ENCODE measurements around the gene ADRB2.

Gene ADRB2

GRCh38 chr5:148831590-148832565 lies 5.5 kb downstream of the ADRB2 start:
- no peak for DNase-seq

GRCh38 chr5:148833122-148833521 lies 6.7 kb downstream of the ADRB2 start:
- no peak for DNase-seq

- DNase-seq: no peak
These were observed 7.5 kb downstream of the ADRB2 start for GRCh38 chr5:148833925-148834324.

- DNase-seq: no peak
These were observed 8.3 kb downstream of the ADRB2 start for GRCh38 chr5:148834689-148835088.

- no peak for DNase-seq
These were observed 10.2 kb downstream of the ADRB2 start for GRCh38 chr5:148836272-148837250.

GRCh38 chr5:148837383-148837782 lies 11.0 kb downstream of the ADRB2 start:
- DNase-seq: no peak

- no peak for DNase-seq
These were observed 11.9 kb downstream of the ADRB2 start for GRCh38 chr5:148838357-148838756.

- no peak for DNase-seq
These were observed 13.5 kb downstream of the ADRB2 start for GRCh38 chr5:148839960-148840359.

GRCh38 chr5:148840531-148840930 lies 14.1 kb downstream of the ADRB2 start:
- DNase-seq: no peak

- no peak for DNase-seq
These were observed 15.1 kb downstream of the ADRB2 start for GRCh38 chr5:148841519-148841918.

GRCh38 chr5:148842161-148842560 lies 15.8 kb downstream of the ADRB2 start:
- no peak for DNase-seq

GRCh38 chr5:148843510-148844318 lies 17.3 kb downstream of the ADRB2 start:
- DNase-seq: no peak

- no peak for DNase-seq
These were observed 18.2 kb downstream of the ADRB2 start for GRCh38 chr5:148844433-148845280.

GRCh38 chr5:148846930-148847329 lies 20.5 kb downstream of the ADRB2 start:
- no peak for DNase-seq

- no peak for DNase-seq
These were observed 21.0 kb downstream of the ADRB2 start for GRCh38 chr5:148847456-148847855.

- DNase-seq: no peak
These were observed 22.1 kb downstream of the ADRB2 start for GRCh38 chr5:148848393-148849031.

- no peak for DNase-seq
These were observed 23.1 kb downstream of the ADRB2 start for GRCh38 chr5:148849461-148849860.

- no peak for DNase-seq
These were observed 24.4 kb downstream of the ADRB2 start for GRCh38 chr5:148850836-148851235.

GRCh38 chr5:148853868-148854267 lies 27.5 kb downstream of the ADRB2 start:
- no peak for DNase-seq

- DNase-seq: no peak
These were observed 29.0 kb downstream of the ADRB2 start for GRCh38 chr5:148855249-148856008.

Measured in activated CD8-positive, alpha-beta memory T cell treated with anti-CD3 and anti-CD28 coated beads, Interleukin-2, amount 50 U/mL, for 48 hours (primary cell).